ENCODE data around the gene MED8. TPM values are rescaled to one million over a fixed set of nuclear protein-coding genes. Genes with fewer than 3 reads are reported as not detected.

MED8 gene
- total and polyA plus RNA-seq, 2 of the 13 experiments (the other 11 are each of a cell fraction or from before 2014, with no cell fraction given) = 16.9 to 77.4 TPM

GRCh38 chr1:43367904-43368645, 21.5 kb downstream of the MED8 start, which contains the start of gene ELOVL1 (continued):
- TF ChIP-seq ZBTB40 (IDR thresholded peaks at IDR 0.05) = no peak
- TF ChIP-seq ZBTB40 (CRISPR knock-in tag; IDR thresholded peaks at IDR 0.05) = peak; percentile 56; the same call in 1 of the 2 replicates
- TF ChIP-seq TBX3 (IDR thresholded peaks at IDR 0.05; ENCODE audit: borderline replicate concordance) = no peak
- TF ChIP-seq NFIB (CRISPR knock-in tag; IDR thresholded peaks at IDR 0.05; ENCODE audit: borderline replicate concordance) = 0 out of 2 replicates have a peak, but pooled peaks have one; percentile 26
- no peak for TF ChIP-seq CSRNP2 (CRISPR knock-in tag; conservative IDR thresholded peaks at IDR 0.05; ENCODE audit: low read depth)
- TF ChIP-seq ZSCAN21 (CRISPR knock-in tag; IDR thresholded peaks at IDR 0.05; ENCODE audit: borderline replicate concordance) = peak; percentile 86; the same call in 1 of the 2 replicates
- TF ChIP-seq, protein P1, sequence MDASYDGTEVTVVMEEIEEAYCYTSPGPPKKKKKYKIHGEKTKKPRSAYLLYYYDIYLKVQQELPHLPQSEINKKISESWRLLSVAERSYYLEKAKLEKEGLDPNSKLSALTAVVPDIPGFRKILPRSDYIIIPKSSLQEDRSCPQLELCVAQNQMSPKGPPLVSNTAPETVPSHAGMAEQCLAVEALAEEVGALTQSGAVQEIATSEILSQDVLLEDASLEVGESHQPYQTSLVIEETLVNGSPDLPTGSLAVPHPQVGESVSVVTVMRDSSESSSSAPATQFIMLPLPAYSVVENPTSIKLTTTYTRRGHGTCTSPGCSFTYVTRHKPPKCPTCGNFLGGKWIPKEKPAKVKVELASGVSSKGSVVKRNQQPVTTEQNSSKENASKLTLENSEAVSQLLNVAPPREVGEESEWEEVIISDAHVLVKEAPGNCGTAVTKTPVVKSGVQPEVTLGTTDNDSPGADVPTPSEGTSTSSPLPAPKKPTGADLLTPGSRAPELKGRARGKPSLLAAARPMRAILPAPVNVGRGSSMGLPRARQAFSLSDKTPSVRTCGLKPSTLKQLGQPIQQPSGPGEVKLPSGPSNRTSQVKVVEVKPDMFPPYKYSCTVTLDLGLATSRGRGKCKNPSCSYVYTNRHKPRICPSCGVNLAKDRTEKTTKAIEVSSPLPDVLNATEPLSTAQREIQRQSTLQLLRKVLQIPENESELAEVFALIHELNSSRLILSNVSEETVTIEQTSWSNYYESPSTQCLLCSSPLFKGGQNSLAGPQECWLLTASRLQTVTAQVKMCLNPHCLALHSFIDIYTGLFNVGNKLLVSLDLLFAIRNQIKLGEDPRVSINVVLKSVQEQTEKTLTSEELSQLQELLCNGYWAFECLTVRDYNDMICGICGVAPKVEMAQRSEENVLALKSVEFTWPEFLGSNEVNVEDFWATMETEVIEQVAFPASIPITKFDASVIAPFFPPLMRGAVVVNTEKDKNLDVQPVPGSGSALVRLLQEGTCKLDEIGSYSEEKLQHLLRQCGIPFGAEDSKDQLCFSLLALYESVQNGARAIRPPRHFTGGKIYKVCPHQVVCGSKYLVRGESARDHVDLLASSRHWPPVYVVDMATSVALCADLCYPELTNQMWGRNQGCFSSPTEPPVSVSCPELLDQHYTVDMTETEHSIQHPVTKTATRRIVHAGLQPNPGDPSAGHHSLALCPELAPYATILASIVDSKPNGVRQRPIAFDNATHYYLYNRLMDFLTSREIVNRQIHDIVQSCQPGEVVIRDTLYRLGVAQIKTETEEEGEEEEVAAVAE (CRISPR knock-in tag; IDR thresholded peaks at IDR 0.05; ENCODE audit: borderline replicate concordance) = peak; percentile 67
- peak; percentile 69 for TF ChIP-seq ZNF768 (CRISPR knock-in tag; IDR thresholded peaks at IDR 0.05)
- TF ChIP-seq ZNF761 (CRISPR knock-in tag; conservative IDR thresholded peaks at IDR 0.05) = peak; percentile 79
- TF ChIP-seq, protein P2, sequence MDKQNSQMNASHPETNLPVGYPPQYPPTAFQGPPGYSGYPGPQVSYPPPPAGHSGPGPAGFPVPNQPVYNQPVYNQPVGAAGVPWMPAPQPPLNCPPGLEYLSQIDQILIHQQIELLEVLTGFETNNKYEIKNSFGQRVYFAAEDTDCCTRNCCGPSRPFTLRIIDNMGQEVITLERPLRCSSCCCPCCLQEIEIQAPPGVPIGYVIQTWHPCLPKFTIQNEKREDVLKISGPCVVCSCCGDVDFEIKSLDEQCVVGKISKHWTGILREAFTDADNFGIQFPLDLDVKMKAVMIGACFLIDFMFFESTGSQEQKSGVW (CRISPR knock-in tag; IDR thresholded peaks at IDR 0.05; ENCODE audit: borderline replicate concordance) = peak; percentile 46; the same call in 1 of the 2 replicates
- TF ChIP-seq PHF20 (CRISPR knock-in tag; IDR thresholded peaks at IDR 0.05) = peak; percentile 65
- TF ChIP-seq HNRNPH1 (optimal IDR thresholded peaks at IDR 0.05; ENCODE audit: low read depth, low read length) = no peak

Data from HepG2 (cell line).